ENCODE results near the gene SLC7A4.
"Not testable (repeated sequence)": the region's sequence is repeated elsewhere in the genome, so short reads cannot be mapped to it uniquely, and the experiment has no call there.

SLC7A4 gene

DNA sequence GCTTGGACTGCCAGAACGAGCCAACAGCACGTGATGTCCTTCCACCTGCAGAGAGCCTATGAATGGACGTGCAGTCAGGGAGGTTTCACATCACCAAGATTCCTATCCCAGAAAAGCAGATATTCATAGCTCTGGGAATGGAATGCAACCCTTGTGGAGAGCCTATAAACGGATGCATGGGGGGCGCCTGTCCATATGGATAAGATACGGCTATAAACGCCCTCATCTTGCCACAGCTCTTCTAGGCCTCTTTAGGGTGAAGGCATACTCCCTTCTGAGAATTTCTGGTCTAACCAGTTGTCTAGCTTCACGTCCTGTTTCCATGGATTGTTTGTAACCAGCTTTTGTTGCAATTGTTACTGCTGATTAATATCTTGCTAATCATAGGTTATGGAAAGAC lies 39.4 kb upstream of the SLC7A4 start:
- H3K9ac ChIP-seq (ENCODE audit: low read depth, low read length); H3K27ac ChIP-seq (ENCODE audit: low read length); H3K9me3 ChIP-seq (ENCODE audit: insufficient read depth, low read depth, low read length); H3K36me3 ChIP-seq (ENCODE audit: insufficient read depth, low read depth, low read length); H3K4me1 ChIP-seq (ENCODE audit: insufficient read depth, low read length); H3K27me3 ChIP-seq (ENCODE audit: insufficient read depth, low read length); H3K4me3 ChIP-seq (ENCODE audit: low read length): not testable (repeated sequence)

DNA sequence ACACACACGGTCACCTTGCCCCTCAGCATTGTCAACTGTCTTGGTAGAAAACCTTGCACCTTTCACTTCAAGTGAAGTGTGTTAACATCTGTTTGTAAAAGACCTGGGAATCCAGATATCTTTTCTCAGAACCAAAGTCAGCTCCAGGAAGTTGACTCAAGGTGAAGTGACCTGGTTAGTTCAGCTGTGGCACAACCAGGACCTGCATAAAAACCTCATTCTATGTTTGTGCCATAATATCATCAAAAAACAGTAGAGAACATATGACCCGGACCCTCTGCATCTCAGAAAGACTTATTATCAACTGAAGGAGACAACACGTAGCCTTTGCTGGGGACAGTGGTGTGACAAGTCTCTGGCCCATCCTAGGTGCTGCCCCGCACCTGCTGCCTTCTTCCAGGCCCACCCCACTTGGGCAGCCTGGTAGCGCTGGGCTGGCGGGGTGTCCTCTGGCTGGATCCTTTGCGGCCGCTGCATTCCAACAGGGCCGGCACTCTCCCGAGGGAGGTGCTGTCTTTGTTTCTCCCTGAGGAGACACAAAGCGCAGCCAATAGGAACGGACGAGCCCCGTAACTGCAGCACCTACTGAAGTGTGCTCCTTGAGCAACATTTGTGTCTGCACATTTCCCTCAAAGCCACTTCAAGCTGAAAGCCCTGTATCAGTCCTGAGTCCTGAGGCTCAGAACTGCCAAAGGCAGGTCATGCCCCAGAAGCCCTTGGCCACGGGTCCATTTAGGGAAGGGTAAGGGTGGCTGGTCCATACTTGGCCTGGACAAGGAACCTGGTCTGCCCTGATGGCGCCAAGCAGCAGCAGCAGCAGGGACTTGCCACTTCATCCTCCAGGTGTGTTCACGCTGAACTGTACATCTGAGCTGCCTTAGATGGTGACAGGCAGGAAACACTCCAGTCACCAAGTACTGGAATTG lies 38.6 kb upstream of the SLC7A4 start:
- Histone ChIP-seq H3K4me1 (ENCODE audit: insufficient read depth, low read length) (no peaks in the 10 kb centered on the region), H3K27ac (ENCODE audit: low read length) (no peak overlapping the region)

DNA sequence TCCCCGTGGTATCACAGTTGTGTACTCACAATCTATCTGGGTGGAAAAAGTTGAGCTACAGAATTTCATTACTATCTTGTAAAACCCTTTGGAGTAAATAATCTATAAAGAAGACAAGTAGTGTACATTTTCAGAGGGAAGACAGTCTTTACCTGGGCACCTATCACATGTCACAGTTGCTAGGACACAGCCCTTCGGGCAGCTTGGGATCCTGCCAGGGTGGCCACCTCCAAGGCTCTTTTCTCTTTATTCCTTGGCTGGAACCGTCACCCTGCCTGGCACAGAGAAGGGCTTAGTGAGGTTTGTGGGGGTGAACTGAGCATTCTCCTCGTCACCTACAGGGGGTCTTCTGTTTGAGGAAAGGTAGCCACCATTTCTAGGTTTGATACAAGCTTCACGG lies 37.0 kb upstream of the SLC7A4 start:
- Histone ChIP-seq H3K27ac (ENCODE audit: low read length) (no peak overlapping the region), H3K27me3 (ENCODE audit: insufficient read depth, low read length) (no peaks in the 10 kb centered on the region; the same call in 1 of the 2 replicates), H3K4me3 (ENCODE audit: low read length) (no peak overlapping the region), H3K9ac (ENCODE audit: low read depth, low read length) (no peak overlapping the region), H3K4me1 (ENCODE audit: insufficient read depth, low read length) (no peaks in the 10 kb centered on the region), H3K36me3 (ENCODE audit: insufficient read depth, low read depth, low read length) (no peaks in the 10 kb centered on the region), H3K9me3 (ENCODE audit: insufficient read depth, low read depth, low read length) (no peaks in the 10 kb centered on the region)

More for the DNA sequence above, 38.6 kb upstream of the SLC7A4 start:
- Histone ChIP-seq H3K27me3 (ENCODE audit: insufficient read depth, low read length) (no peaks in the 10 kb centered on the region), H3K9me3 (ENCODE audit: insufficient read depth, low read depth, low read length) (no peaks in the 10 kb centered on the region), H3K36me3 (ENCODE audit: insufficient read depth, low read depth, low read length) (no peaks in the 10 kb centered on the region), H3K4me3 (ENCODE audit: low read length) (no peak overlapping the region), H3K9ac (ENCODE audit: low read depth, low read length) (no peak overlapping the region)

DNA sequence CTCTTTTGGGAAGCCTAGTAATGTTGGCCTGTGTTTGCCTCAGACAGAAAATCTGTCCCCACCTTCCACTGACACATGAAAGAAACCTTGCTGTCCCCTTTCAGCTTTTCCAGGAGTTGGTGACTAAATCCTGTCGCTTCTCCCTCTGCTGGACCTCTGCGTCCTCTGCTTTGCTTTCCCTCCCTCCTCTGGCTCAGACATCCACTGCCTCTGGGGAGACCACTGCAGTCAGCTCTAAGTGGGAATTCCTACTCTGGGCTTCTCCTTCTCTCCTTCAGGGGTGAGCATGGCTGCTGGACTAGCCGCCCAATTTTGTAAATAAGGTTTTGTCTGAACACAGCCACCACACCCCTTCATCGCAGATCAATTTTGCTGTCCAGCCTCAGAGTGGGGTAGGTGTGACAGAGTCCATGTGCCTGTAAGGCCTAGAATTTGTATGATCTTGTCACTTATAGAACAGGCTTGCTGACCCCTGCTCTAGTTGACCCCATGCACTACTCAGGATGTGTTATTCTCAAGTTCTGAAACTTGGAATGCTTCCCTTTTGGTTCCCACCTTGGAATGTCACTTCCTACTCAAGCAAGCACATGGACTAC lies 36.4 kb upstream of the SLC7A4 start:
- H3K9me3 ChIP-seq (ENCODE audit: insufficient read depth, low read depth, low read length), result no peaks in the 10 kb centered on the region
- H3K27ac ChIP-seq (ENCODE audit: low read length), result no peak overlapping the region
- H3K36me3 ChIP-seq (ENCODE audit: insufficient read depth, low read depth, low read length), result no peaks in the 10 kb centered on the region
- H3K4me1 ChIP-seq (ENCODE audit: insufficient read depth, low read length), result no peaks in the 10 kb centered on the region
- H3K27me3 ChIP-seq (ENCODE audit: insufficient read depth, low read length), result no peaks in the 10 kb centered on the region; the same call in 1 of the 2 replicates
- no peak overlapping the region for H3K9ac ChIP-seq (ENCODE audit: low read depth, low read length)
- no peak overlapping the region for H3K4me3 ChIP-seq (ENCODE audit: low read length)

DNA sequence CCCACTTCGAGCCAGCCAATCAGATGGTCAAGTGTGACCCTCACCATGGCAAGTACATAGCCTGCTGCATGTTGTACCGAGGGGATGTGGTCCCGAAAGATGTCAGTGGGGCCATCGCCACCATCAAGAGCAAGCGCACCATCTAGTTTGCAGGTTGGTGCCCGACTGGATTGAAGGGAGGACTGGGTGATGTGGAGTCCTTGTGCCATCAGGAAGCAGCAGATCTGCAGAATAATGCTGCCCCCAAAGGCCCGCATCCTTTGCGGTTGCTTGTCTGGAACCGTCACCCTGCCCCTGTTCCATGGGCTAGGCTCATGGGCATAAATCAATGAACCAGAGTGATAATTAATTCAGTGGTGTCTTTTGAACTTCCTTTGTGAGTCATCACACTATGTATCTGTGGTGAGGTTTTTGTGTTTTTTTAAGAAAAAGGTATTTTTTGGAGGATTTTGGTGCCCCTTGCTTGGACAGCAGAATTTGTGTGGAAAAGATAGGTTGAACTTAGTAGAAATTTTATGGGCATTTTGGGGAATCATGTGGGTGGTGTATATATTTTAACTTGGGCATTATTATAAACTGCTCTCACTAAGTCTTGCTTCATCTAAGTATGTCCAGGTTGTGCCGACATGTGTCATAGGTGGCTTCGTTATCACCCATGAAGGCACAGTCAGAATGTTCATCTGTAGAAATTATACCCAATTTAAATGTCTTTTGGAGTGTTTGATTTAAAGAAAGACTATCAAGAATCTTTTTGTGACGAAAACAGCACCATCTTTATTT lies 35.7 kb upstream of the SLC7A4 start:
- Histone ChIP-seq H3K27me3 (ENCODE audit: insufficient read depth, low read length) (no peaks in the 10 kb centered on the region; the same call in 1 of the 2 replicates), H3K4me1 (ENCODE audit: insufficient read depth, low read length) (no peaks in the 10 kb centered on the region), H3K36me3 (ENCODE audit: insufficient read depth, low read depth, low read length) (no peaks in the 10 kb centered on the region), H3K27ac (ENCODE audit: low read length) (no peak overlapping the region), H3K9me3 (ENCODE audit: insufficient read depth, low read depth, low read length) (no peaks in the 10 kb centered on the region), H3K4me3 (ENCODE audit: low read length) (no peak overlapping the region), H3K9ac (ENCODE audit: low read depth, low read length) (no peak overlapping the region)

DNA sequence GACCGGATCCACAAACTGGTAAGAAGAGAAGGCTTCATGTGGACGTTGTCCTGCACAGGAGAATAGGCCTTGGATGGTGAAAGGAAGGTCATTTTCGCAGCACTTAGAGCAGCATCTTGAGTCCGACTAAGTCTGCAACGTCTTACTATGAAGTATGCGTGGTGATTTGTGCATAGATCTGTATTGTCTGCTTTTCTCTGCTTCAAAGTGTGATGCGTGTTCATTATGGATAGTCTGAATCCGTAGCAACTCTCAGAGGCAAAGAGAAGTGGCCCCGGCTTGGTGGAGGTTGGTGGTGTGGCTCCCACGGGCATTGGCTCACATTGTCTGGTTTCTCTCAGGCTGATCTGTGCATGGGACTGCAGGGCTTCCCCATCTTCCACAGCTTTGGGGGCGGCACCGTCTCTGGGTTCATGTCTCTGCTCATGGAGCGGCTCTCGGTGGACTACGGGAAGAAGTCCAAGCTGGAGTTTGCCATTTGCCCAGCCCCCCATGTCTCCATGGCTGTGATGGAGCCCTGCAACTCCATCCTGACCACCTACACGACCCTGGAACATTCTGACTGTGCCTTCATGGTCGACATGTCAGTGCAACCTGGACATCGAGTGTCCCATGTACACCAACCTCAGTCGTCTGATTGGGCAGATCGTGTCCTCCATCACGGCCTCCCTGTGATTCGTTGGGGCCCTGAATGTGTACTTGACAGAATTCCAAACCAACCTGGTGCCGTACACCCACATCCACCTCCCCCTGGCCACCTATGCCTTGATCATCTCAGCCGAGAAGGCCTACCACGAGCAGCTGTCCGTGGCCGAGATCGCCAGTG lies 34.9 kb upstream of the SLC7A4 start:
- no peaks in the 10 kb centered on the region for H3K4me1 ChIP-seq (ENCODE audit: insufficient read depth, low read length)
- no peaks in the 10 kb centered on the region for H3K9me3 ChIP-seq (ENCODE audit: insufficient read depth, low read depth, low read length)
- H3K9ac ChIP-seq (ENCODE audit: low read depth, low read length), result no peak overlapping the region
- H3K27me3 ChIP-seq (ENCODE audit: insufficient read depth, low read length), result no peaks in the 10 kb centered on the region; the same call in 1 of the 2 replicates
- no peaks in the 10 kb centered on the region for H3K36me3 ChIP-seq (ENCODE audit: insufficient read depth, low read depth, low read length)
- no peak overlapping the region for H3K4me3 ChIP-seq (ENCODE audit: low read length)
- no peak overlapping the region for H3K27ac ChIP-seq (ENCODE audit: low read length)

DNA sequence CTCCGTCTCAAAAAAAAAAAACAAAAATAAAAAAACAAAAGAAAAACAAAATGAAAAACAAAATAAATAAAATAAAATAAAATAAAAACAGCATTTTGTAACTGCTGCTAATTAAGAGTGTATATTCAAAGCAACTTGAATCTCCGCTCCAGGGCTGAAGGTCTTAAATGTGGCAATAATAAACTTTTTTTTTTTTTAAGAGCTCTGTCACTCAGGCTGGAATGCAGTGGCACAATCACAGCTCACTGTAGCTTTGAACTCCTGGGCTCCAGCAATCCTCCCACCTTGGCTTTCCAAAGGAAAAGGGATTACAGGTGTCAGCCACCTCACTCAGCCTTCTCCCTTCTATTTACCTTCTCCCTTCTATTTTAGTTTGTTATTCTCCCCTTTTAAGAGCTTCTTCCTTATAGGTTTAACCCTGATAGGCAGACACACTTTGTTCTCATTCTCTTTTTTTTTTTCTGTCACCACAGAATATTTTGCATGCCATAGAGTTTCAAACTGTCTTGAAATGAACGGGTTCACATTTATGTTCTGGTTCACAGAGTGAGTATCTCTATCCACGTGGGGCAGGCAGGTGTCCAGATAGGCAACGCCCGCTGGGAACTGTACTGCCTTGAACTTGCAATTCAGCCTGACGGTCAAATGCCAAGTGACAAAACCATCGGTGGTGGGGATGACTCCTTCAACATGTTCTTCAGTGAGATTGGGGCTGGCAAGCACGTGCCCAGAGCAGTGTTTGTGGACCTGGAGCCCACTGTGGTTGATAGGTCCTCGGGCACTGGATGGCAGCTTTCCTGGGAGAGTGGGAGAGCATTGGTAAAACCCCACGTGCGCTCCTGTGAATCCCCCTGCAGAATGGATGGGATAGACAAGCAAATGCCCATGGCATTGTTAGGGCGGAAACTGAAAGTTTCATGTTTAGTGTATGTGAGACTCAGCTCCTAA lies 32.8 kb upstream of the SLC7A4 start:
- no peaks in the 10 kb centered on the region for H3K9me3 ChIP-seq (ENCODE audit: insufficient read depth, low read depth, low read length)
- no peak overlapping the region for H3K27ac ChIP-seq (ENCODE audit: low read length)
- no peaks in the 10 kb centered on the region for H3K36me3 ChIP-seq (ENCODE audit: insufficient read depth, low read depth, low read length)
- no peak overlapping the region for H3K9ac ChIP-seq (ENCODE audit: low read depth, low read length)
- H3K27me3 ChIP-seq (ENCODE audit: insufficient read depth, low read length), result no peaks in the 10 kb centered on the region; the same call in 1 of the 2 replicates
- no peaks in the 10 kb centered on the region for H3K4me1 ChIP-seq (ENCODE audit: insufficient read depth, low read length)
- H3K4me3 ChIP-seq (ENCODE audit: low read length), result no peak overlapping the region

DNA sequence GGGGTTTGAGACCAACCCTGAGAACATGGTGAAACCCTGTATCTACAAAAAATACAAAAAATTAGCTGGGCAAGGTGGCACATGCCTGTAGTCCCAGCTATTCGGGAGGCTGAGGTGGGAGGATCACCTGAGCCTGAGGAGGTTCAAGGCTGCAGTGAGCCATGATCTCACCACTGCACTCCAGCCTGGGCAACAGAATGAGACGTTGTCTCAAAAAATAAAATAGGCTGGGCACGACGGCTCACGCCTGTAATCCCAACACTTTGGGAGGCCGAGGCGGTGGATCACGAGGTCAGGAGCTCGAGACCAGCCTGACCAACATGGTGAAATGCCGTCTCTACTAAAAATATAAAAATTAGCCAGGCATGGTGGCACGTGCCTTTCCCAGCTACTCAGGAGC lies 32.1 kb upstream of the SLC7A4 start:
- H3K4me3 ChIP-seq (ENCODE audit: low read length); H3K9ac ChIP-seq (ENCODE audit: low read depth, low read length); H3K4me1 ChIP-seq (ENCODE audit: insufficient read depth, low read length); H3K36me3 ChIP-seq (ENCODE audit: insufficient read depth, low read depth, low read length); H3K27ac ChIP-seq (ENCODE audit: low read length); H3K27me3 ChIP-seq (ENCODE audit: insufficient read depth, low read length); H3K9me3 ChIP-seq (ENCODE audit: insufficient read depth, low read depth, low read length): not testable (repeated sequence)

DNA sequence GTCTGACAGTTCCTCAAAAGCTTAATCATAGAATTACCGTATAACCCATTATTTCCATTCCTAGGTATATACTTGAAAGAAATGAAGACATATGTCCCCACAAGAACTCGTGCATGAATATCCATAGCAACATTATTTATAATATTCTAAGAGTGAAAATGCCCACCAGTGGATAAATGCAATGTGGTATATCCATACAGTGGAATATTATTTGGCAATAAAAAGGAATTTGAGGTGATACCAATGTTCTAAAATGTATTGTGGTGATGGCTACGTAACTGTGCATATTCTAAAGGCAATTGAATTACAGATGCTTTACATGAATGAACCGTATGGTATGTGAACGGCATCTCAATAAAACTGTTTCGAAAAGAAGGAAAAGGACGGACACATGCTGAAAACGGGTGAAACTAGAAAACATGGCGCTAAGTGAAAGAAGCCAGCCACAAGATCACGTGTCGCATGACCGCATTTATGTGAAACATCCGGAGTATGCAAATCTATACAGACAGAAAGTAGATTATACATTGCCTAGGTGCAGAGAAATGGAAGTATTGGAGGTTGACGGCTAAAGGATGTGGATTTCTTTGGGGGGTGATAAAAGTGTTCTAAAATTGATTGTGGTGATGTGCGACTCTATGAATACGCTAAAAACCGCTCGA lies 29.4 kb upstream of the SLC7A4 start:
- H3K9me3 ChIP-seq (ENCODE audit: insufficient read depth, low read depth, low read length); H3K9ac ChIP-seq (ENCODE audit: low read depth, low read length); H3K27me3 ChIP-seq (ENCODE audit: insufficient read depth, low read length); H3K4me3 ChIP-seq (ENCODE audit: low read length); H3K27ac ChIP-seq (ENCODE audit: low read length); H3K36me3 ChIP-seq (ENCODE audit: insufficient read depth, low read depth, low read length); H3K4me1 ChIP-seq (ENCODE audit: insufficient read depth, low read length): not testable (repeated sequence)

DNA sequence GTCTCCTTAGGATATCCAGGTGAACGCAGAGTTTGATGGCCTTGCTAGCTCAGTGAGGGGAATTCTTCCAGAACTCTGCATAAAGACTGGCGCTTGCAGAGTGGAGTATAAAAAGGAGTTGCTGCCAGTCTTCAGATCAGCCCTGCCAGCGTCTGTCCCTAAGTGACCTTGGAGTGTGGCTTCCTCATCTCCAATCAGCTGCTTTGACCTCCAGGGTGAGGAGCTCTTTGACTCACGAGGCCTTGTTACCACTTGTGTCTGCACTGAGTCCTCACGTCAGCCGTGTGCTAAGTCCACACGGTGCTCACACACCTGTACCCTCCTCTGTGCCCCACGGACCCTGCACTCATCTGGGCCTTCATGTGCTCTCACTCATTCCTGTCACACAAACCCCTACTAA lies 28.0 kb upstream of the SLC7A4 start:
- not testable (repeated sequence) for H3K27ac ChIP-seq (ENCODE audit: low read length); H3K9ac ChIP-seq (ENCODE audit: low read depth, low read length); H3K27me3 ChIP-seq (ENCODE audit: insufficient read depth, low read length); H3K9me3 ChIP-seq (ENCODE audit: insufficient read depth, low read depth, low read length); H3K4me3 ChIP-seq (ENCODE audit: low read length); H3K4me1 ChIP-seq (ENCODE audit: insufficient read depth, low read length); H3K36me3 ChIP-seq (ENCODE audit: insufficient read depth, low read depth, low read length)
